GM20000 (cell line): ENCODE data around the gene IRF2BP1.
"Not testable (repeated sequence)": the region's sequence is repeated elsewhere in the genome, so short reads cannot be mapped to it uniquely, and the experiment has no call there.

Experiments used
- DNase-seq: peaks from one replicate; pipeline ENCODE4 v3.0.0; 2012; ENCODE audit warnings: low spot score
- TF ChIP-seq, protein P1 (sequence below): IDR thresholded peaks from 2 replicates; pipeline ENCODE4 v1.5.1; 2012; ENCODE audit warnings: mild to moderate bottlenecking, control low read depth; ENCODE audit errors: extremely low read depth, missing control alignments

Gene IRF2BP1

DNA sequence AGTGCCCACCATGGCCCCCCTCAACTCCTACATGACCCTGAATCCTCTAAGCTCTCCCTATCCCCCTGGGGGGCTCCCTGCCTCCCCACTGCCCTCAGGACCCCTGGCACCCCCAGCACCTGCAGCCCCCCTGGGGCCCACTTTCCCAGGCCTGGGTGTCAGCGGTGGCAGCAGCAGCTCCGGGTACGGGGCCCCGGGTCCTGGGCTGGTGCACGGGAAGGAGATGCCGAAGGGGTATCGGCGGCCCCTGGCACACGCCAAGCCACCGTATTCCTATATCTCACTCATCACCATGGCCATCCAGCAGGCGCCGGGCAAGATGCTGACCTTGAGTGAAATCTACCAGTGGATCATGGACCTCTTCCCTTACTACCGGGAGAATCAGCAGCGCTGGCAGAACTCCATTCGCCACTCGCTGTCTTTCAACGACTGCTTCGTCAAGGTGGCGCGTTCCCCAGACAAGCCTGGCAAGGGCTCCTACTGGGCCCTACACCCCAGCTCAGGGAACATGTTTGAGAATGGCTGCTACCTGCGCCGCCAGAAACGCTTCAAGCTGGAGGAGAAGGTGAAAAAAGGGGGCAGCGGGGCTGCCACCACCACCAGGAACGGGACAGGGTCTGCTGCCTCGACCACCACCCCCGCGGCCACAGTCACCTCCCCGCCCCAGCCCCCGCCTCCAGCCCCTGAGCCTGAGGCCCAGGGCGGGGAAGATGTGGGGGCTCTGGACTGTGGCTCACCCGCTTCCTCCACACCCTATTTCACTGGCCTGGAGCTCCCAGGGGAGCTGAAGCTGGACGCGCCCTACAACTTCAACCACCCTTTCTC lies 13.6 kb downstream of the IRF2BP1 start:
- TF ChIP-seq, protein P1, sequence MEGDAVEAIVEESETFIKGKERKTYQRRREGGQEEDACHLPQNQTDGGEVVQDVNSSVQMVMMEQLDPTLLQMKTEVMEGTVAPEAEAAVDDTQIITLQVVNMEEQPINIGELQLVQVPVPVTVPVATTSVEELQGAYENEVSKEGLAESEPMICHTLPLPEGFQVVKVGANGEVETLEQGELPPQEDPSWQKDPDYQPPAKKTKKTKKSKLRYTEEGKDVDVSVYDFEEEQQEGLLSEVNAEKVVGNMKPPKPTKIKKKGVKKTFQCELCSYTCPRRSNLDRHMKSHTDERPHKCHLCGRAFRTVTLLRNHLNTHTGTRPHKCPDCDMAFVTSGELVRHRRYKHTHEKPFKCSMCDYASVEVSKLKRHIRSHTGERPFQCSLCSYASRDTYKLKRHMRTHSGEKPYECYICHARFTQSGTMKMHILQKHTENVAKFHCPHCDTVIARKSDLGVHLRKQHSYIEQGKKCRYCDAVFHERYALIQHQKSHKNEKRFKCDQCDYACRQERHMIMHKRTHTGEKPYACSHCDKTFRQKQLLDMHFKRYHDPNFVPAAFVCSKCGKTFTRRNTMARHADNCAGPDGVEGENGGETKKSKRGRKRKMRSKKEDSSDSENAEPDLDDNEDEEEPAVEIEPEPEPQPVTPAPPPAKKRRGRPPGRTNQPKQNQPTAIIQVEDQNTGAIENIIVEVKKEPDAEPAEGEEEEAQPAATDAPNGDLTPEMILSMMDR: no peak
- no peak for DNase-seq

DNA sequence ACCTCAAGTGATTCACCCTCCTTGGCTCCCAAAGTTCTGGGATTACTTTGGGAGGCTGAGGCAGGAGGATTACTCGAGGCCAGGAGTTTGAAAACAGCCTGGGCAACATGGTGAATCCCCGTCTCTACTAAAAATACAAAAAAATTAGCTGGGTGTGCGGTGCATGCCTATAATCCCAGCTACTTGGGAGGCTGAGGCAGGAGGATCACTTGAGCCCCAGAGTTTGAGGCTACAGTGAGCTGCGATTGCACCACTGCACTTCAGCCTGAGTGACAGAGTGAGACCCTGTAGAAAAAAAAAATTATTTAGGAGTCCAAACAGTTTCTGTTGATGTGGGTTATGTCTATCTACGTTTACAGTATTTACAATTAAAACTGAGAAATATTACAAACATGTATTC lies 15.1 kb downstream of the IRF2BP1 start:
- TF ChIP-seq, protein P1: no peak
- no peak for DNase-seq

DNA sequence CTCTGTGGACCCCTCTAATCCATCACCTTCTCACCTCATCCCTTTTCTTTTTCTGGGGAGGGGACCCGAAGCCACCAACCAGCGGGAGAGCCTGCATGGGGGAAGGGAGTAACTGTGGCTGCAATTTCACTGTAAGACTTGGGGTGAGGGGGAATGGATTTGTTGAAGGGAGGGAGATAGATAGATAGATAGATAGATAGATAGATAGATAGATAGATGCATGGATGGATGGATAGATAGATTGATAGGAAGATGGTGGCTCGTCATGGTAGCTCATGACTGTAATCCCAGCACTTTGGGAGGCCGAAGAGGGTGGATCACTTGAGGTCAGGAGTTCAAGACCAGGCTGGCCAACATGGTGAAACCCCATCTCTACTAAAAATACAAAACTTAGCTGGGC lies 18.7 kb downstream of the IRF2BP1 start:
- DNase-seq: not testable (repeated sequence)

DNA sequence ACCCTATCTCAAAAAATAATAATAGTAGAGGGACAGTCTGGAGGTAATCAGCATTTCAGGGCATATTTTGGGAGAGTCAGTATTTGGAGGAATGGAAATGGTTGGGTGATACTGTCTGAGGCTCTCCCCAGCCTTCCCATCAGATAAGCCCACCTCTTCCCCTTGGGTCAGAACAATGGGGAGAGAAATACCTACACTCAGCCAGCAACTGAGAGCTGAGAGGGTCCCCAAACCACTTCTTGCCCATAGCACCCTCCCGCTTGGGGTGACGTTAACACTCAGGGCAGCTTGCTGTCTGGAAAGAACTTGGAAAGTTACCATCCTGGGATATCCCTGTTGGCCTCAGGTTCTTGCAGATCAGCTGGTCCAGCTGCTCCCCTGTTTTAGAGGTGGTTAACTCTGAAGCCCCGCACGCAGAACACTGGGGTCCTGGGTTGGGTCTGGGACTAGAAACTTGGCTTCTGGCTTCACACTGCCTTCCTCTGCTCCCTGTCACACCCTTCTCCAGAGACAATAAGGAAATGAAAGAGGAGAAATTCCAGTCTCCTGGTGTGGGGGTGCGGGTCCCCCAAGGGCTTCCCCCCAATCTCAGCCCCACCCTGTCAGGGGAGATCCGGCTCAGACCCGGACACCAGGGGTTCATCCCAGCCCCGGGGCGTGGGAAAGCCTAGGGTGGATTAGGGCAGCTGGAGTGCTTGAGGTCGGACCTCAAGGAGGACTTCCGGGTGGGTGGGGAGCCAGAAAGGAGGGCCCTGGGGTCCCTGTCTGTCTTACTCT lies 19.4 kb downstream of the IRF2BP1 start:
- DNase-seq: no peak
- TF ChIP-seq, protein P1: no peak

DNA sequence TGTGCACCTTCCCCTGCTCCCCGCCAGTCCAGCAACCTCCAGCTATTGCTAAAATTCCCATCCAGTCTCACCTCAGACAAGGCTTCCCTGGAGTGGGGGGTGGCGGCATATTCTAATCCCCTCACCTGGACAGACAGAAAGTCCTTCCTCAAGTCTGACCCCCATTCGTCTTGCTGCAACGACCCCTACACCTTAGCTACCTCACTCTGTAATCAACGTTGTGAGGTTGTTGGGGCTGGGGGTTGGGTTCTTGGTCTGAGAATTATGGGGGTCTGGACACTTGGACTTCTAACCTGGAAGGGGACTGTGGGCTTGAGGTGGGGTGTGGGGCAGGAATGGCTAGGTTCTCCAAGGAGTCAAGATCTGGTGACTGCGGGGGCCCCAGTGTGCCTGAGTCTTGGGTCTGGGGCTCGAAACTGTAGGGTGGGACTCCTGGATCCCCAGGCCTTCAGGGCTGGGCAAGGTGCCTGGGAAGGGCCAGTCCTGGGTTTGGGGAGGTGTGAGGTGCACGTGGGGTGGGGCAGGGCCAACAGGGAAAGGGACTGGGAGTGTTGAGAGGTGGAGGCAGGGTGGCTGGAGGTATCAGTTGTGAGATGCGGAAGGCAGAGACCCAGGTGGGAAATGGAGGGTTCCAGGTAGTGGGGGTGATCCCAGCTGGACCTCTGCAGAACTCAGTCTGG lies 20.5 kb downstream of the IRF2BP1 start:
- TF ChIP-seq, protein P1: no peak
- no peak for DNase-seq

DNA sequence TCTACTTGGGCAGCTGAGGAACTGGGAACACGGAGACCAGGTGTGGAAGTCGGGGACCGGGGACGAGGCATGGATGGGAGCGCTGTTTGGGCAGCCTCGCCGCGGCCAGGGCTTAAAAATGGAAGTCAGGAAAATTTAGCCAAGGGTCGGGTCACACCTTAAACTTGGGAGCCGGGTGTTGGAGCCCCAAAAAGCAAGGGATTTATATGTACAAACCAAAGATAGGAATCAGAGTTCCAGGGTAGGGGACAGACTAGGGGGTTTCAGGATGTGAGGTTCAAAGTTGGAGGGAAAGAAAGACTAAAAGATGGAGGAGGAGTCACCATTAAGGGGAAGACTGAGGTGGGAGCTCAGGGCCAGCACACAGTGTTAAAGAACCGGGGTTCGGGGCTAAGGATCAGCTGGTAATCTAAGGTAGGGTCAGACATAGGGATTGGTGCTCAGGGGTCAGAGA lies 21.3 kb downstream of the IRF2BP1 start:
- TF ChIP-seq, protein P1: no peak
- no peak for DNase-seq

DNA sequence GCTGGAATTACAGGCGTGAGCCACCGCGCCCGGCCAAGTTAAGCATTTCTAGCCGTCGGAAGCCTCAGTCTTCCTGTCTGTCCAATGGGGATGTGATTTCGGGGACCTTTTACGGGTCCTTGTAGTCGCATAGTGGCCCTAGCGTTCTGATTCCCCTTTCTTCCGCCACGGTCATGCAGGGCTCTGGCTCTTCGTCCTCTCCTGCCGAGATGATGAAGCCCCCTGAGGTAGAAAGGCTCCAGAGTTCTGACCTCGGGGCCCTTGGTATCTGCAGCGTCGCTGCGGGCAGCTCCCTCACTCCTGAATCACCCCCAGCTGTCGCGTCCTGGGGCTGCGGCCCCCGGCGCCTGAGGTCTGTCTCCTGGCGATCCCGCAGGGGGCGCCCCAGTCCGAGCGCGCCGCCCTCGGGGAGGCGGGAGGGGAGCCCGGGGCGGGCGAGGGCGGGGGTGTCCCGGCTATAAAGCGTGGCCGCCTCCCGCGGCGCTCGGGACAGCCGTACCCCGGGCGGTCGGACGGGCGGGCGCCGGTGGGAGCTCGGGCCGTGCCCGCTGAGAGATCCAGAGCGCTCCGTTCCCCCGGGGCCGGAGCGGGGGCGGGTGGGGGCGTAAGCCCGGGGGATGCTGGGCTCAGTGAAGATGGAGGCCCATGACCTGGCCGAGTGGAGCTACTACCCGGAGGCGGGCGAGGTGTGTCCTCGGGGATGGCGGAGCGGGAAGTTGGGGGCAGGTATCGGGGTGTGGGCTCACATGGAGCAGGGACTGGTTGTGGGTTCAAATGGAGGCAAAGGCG lies 21.9 kb downstream of the IRF2BP1 start, which contains the start of gene FOXA3:
TSS of gene FOXA3 (plus strand) at position 487 of the 789 bp plus-strand sequence. CDS start at position 618, 131 bp downstream.
- DNase-seq: peak; percentile 95
- TF ChIP-seq, protein P1: peak; percentile 62
